Astrocyte of the hippocampus (primary cell): Measurements from ENCODE around the gene CTSV.
A peak's percentile ranks its signal among the peaks of the same experiment; 100 is the strongest.
"Not testable (repeated sequence)": the region's sequence is repeated elsewhere in the genome, so short reads cannot be mapped to it uniquely, and the experiment has no call there.

Source experiments
- DNase-seq: peaks from one replicate; pipeline ENCODE4 v3.0.0; 2011; ENCODE audit warnings: low read depth, low spot score

CTSV gene

DNA sequence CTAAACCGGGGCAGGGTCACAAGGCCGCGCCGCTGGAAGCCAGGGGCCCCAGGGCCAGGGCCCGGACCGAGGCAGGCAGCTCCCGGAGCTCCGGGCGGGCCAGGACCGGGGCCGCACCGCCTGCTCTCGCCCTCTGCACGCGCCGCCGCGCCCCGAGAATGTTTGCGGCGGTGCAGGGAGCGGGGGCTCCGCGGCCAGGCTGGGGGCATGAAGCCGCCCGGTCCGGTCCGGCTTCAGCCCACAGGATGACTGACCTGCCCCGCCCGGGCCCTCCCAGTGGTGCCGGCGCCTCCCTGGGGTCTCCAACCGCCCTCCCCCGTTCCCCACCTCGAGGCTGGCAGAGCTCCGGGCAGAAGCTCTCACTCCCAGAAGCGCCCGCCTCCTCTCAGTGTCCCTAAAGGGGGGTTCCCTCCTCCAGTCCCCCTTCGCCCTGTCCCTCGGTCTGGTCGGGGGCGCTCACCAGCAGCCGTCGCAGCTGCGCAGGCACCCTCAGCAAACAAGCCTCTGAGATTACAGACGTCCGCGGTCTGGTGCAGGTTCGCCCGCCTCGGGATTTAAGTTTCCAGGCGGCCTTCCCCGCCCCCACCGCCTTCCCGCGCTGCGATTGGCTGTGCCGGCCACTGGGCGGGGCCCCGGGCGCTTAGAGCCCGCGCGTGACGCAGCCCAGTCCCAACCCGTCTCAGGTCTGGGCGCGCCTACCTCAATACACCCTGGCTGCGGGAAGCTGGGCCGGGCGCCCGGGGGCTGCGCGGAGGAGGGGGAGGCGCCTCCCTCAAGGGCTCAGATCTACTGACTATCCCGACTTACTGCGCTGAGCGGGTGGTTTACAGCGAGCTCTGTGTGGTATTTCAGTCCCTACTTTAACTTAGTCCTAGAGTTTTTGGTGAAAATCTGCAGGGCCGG is at the start of gene CTSV:
CTSV (minus strand) TSS at position 532 of the 903 bp plus-strand sequence. CDS start 1,099 bp downstream, outside the sequence.
- peak; percentile 95 for DNase-seq

DNA sequence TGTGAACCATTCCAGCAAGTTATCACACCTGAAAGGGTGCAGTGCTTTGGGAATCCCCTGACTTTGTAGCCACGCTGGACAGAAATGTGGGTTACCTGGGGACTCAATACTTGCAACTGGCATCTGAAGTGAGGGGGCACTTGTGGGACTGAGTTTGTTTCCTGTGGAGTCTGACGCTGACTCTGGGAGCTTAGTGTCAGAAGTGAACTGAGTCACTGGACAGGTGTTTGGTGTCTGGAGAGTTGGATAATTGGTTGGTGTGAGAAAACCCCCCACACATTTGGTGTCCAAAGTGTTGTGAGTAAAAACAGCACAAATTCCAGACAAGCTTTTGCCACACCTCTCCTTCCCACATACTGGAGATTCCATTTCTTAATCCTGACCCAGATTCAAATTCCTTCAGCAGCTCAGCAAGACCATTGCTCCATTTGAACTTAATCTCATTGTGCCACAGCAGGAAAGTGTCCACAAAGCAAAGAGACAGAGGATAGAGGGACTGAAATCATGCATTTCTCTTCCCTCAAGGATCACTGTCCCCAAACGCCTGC is 48.8 kb upstream of the CTSV start:
- peak; percentile 20 for DNase-seq

GRCh38 chr9:97084562-97084991 is 45.6 kb upstream of the CTSV start:
- not testable (repeated sequence) for DNase-seq

DNA sequence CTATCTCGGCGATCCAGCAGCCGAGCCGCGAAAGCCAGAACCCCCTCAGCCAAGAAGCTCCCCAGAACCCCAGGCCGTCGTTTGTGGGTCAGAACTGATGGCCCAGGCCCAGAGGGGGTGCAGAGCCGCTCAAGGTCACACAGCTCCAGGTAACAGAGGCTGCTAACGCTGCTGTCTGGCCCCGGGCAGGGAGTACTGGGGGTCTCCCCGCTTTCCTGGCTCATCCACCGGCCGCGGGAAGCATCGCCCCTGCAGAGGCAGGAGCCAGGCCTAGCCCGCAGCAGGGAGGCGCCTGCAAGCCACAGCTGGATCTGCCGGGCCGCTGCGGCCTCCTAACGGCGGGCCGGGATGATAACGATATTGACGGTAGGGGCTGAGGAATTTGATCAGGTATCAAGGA is 39.4 kb upstream of the CTSV start:
- DNase-seq = no peak

- DNase-seq = no peak
Observed at GRCh38 chr9:97077452-97078295, 38.7 kb upstream of the CTSV start.

GRCh38 chr9:97076731-97077451 is 37.9 kb upstream of the CTSV start:
- DNase-seq = not testable (repeated sequence)

- no peak for DNase-seq
Observed at GRCh38 chr9:97076238-97076637, 37.3 kb upstream of the CTSV start.

GRCh38 chr9:97075289-97075985 is 36.5 kb upstream of the CTSV start:
- DNase-seq = no peak

GRCh38 chr9:97073506-97073905 is 34.6 kb upstream of the CTSV start:
- DNase-seq = no peak

DNA sequence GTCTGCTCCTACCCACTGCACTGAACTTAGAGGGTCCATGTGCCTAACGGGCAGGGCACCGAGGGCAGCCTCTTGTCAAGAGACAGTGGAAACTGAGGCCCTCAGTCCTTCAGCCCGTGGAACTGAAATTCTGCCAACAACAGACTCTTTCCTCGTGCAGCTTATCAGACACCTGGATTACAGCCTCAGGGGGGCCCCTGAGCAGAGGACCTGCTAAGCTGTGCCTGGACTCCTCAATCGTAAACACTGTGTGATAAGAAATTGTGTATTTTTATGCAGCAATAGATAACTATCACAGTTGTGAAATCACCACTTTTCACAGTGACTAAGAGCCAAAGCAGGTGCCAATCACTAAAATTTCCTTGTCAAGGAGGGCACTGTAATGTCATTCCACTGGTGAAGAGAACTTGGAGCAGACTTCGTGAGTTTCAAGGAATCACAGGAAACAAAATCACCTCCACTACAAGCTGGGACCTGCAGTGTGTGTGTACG is 33.4 kb upstream of the CTSV start:
- no peak for DNase-seq

GRCh38 chr9:97070325-97070724 is 31.4 kb upstream of the CTSV start:
- not testable (repeated sequence) for DNase-seq

DNA sequence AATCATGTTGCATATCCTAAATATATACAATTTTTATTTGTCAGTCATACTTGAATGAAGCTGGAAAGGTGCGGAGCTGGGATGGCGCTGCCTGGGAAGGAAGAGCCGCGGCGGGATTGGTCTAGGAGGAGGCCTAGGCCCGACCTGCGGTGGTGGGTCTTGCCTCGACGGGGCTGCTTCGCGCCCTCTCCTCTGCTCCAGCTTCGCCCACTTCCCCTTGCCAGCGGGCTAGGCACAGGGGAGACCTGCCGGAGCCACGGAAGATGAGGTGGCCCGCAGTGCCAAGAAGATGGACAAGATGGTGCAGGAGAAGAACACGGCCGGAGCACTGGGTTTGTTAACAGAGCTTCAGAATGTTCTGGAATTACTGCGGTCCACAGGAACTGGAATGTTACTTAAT is 28.5 kb upstream of the CTSV start:
- DNase-seq = no peak

DNA sequence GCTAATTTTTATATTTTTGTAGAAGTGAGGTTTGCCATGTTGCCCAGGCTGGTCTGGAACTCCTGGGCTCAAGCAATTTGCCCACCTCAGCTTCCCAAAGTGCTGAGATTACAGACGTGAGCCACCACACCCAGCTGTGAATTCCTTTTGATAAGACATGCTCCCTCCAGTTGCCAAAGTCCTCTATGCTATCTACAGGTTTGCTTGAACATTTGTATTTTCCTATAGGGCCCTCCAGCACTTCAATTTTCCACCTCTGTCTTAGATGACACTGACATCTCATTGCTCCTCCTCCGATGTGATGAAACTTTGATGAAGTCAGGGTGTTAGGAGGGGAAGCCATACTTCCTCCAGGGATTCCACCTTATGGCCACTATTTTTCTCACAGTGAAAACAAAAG is 25.2 kb upstream of the CTSV start:
- no peak for DNase-seq

DNA sequence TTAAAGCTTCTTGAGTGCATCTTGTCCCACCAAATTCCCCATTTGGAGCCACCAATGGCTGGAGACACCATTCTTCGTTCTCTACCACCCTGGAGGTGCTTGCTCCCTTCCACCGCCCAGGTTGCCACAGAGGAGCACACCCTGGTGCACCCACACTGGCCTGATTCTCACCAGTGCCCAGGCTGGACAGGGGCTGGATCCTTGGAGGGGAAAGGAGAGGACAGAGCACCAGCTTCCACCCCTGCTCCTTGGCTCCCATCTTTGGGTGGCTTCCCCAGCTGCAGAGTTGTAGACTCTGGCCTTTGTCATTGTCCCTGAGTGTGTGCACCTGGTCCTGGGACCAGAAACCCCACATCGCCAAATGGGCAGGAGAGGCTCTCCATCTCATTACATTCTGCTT is 21.9 kb upstream of the CTSV start:
- DNase-seq = no peak

DNA sequence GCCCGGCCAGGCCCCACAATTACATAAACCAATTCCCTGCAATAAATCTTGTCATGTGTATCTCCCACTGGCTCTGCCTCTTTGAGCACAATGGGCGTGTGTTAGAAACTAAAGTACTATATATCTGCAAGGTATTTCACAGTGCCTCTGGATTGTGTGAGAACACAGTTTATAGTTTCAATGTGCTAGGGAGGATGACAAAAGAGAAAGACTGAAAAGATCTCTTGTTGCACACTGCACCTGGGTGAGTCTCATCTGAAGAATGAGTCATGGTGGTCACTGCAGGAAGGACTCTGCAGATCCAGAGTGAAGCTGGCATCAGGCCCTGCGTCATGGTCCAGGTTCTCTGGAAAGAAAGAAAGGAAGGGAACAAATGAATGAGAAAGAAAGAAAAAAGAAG is 20.7 kb upstream of the CTSV start:
- DNase-seq = no peak

GRCh38 chr9:97057651-97058050 is 18.7 kb upstream of the CTSV start:
- DNase-seq = no peak

- not testable (repeated sequence) for DNase-seq
Observed at GRCh38 chr9:97055891-97056290, 16.9 kb upstream of the CTSV start.

DNA sequence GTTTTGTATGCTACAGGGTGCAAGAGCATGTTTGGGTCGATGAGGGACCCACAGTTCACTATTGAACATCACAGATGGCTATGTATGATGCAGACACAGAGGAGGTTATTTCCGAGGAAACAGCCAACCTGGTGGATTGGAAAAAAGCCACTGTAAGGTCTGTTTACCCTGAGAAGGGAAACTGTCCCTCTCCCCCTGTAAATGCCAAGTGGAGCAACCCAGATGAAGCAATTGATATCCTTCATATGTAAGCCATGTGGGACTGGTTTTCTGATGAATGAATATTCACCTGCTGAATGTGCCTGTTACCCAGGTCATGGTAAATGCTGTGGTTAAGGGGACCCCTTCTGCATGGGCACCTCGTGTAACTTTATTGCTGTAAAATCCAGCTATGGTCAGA is 14.8 kb upstream of the CTSV start:
- no peak for DNase-seq

GRCh38 chr9:97052735-97053134 is 13.8 kb upstream of the CTSV start:
- DNase-seq = no peak

DNA sequence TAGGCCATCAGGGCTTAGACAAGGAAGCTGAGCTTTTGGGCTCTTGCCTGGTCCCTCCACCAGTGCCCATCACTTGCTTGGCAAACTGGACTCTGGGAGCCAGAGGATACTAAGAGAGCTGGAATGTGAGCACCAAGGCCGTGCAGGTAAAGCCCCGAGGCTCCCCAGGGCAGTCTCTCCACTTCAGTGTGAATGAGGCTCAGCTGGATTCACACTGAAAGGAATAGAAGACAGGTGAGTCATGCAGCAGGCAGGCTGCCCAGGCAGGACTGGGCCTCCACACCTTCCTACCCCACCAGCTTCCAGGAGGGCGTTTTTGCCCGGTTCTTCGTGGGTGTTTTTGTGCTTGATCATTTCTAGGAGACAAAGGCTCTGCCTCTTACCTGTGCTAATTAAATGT is 7.3 kb upstream of the CTSV start:
- DNase-seq = peak; percentile 84

DNA sequence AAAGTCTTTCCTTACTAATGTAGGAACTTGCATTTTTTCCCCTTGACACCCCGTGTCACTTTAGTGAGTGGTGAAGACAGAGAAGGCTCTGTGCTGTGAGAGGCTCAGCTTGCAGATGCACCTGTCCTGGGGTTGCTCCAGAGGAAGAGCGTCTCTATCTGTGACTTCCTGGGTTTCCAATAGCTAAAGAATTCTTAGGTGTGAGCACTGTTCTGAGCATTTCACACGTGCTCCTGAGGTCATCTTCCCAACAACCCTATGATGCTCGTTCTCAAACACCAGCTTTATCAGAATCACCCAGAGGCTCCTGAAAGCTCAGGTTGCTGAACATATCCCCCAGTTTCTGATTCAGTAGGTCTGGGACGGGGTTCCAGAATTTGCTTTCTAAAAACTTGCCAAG is 6.4 kb upstream of the CTSV start:
- DNase-seq = no peak
